OCI-LY1 (cell line): ENCODE data around the gene FTL.

Experiments
- EZH2 ChIP-seq: fragments of 200-600 bp; sonication (generic), shearing (Covaris generic); IDR thresholded peaks from 2 replicates; pipeline ENCODE4 v1.8.0; 2017; ENCODE audit warnings: borderline replicate concordance, mixed run types, mild to moderate bottlenecking, antibody characterized with exemption, low read length, moderate library complexity, mixed read lengths
- TF ChIP-seq, protein P1 (sequence below): fragments of 200-600 bp; sonication (generic), shearing (Covaris generic); IDR thresholded peaks from 2 replicates; pipeline ENCODE4 v1.5.1; 2017; ENCODE audit warnings: mild to moderate bottlenecking, antibody characterized with exemption, low read length, moderate library complexity, mixed read lengths

DNA sequence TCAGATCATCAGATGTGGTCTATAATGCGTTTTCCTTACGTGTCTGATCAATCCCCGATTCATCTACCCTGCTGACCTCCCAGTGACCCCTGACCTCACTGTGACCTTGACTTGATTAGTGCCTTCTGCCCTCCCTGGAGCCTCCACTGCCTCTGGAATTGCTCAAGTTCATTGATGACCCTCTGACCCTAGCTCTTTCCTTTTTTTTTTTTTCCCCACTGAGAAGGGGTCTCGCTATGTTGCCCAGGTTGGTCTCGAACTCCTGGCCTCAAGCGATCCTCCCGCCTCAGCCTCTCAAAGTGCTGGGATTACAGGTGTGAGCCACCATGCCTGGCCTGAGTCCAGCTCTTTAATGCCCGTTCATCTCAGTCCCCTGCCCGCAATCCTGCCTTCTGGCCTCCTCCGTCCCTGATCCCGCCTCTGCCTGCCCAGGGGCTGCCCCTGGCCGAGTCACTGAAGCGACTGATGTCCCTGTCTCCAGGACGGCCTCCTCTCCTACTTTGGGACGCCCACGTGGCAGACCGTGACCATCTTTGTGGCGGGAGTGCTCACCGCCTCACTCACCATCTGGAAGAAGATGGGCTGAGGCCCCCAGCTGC lies 4.0 kb upstream of the FTL start:
- TF ChIP-seq, protein P1, sequence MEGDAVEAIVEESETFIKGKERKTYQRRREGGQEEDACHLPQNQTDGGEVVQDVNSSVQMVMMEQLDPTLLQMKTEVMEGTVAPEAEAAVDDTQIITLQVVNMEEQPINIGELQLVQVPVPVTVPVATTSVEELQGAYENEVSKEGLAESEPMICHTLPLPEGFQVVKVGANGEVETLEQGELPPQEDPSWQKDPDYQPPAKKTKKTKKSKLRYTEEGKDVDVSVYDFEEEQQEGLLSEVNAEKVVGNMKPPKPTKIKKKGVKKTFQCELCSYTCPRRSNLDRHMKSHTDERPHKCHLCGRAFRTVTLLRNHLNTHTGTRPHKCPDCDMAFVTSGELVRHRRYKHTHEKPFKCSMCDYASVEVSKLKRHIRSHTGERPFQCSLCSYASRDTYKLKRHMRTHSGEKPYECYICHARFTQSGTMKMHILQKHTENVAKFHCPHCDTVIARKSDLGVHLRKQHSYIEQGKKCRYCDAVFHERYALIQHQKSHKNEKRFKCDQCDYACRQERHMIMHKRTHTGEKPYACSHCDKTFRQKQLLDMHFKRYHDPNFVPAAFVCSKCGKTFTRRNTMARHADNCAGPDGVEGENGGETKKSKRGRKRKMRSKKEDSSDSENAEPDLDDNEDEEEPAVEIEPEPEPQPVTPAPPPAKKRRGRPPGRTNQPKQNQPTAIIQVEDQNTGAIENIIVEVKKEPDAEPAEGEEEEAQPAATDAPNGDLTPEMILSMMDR, result no peak
- TF ChIP-seq EZH2, result no peak
